DND-41 (cell line): ENCODE results near the gene PKD2.

Experiments used
- ATAC-seq: fragments of 200-7000 bp; cut with Tn5 transposase; 3 replicates; pipeline ENCODE4 v1.9.1; 2021; ENCODE audit warnings: low read depth; ENCODE audit not compliant: insufficient read depth
- DNase-seq: peaks from one replicate; pipeline ENCODE4 v3.0.0-alpha.2; 2020
- H2AFZ ChIP-seq: 2 replicates; pipeline ENCODE4 v1.6.0; 2012; ENCODE audit warnings: low read depth, low read length
- H3K27ac ChIP-seq: 2 replicates; pipeline ENCODE4 v1.5.1; 2012; ENCODE audit warnings: low read length, inconsistent platforms
- H3K27me3 ChIP-seq: fragments of 200-600 bp; sonication (generic); 2 replicates; pipeline ENCODE4 v1.6.0; 2012; ENCODE audit warnings: low read length, mild to moderate bottlenecking, inconsistent platforms; ENCODE audit not compliant: insufficient read depth, poor library complexity
- H3K36me3 ChIP-seq: 2 replicates; pipeline ENCODE4 v1.5.1; 2012; ENCODE audit warnings: low read length, inconsistent platforms; ENCODE audit not compliant: insufficient read depth
- H3K4me1 ChIP-seq: 2 replicates; pipeline ENCODE4 v1.5.1; 2012; ENCODE audit warnings: mild to moderate bottlenecking, low read length; ENCODE audit not compliant: insufficient read depth
- H3K4me2 ChIP-seq: 2 replicates; pipeline ENCODE4 v1.6.0; 2012; ENCODE audit warnings: mild to moderate bottlenecking, moderate library complexity, low read length, inconsistent platforms; ENCODE audit not compliant: insufficient read depth
- H3K4me3 ChIP-seq, 2 experiments: fragments of 200-600 bp in 1 of 2; shearing (Covaris generic) in 1 of 2; 2 replicates each; pipeline ENCODE4 v1.5.1; 2012 to 2016; ENCODE audit warnings: inconsistent platforms in 2 of 2, low read length in 2 of 2, mild to moderate bottlenecking in 2 of 2, low read depth in 1 of 2, moderate library complexity in 1 of 2
- H3K79me2 ChIP-seq: 2 replicates; pipeline ENCODE4 v1.6.0; 2012; ENCODE audit warnings: low read length, inconsistent platforms; ENCODE audit not compliant: insufficient read depth
- H3K9ac ChIP-seq: 2 replicates; pipeline ENCODE4 v1.6.0; 2012; ENCODE audit warnings: low read depth, mild to moderate bottlenecking, inconsistent platforms, low read length, moderate library complexity
- H3K9me3 ChIP-seq: 2 replicates; pipeline ENCODE4 v1.5.1; 2012; ENCODE audit warnings: low read length, moderate library complexity, mild to moderate bottlenecking, inconsistent platforms; ENCODE audit not compliant: insufficient read depth, severe bottlenecking
- H4K20me1 ChIP-seq: 2 replicates; pipeline ENCODE4 v1.6.0; 2012; ENCODE audit warnings: low read length; ENCODE audit not compliant: insufficient read depth
- CTCF ChIP-seq: IDR thresholded peaks from 2 replicates; pipeline ENCODE4 v1.5.1; 2012; ENCODE audit warnings: borderline replicate concordance, low read length, moderate library complexity, mild to moderate bottlenecking; ENCODE audit not compliant: poor library complexity, severe bottlenecking; ENCODE audit errors: extremely low read depth
- EZH2 ChIP-seq: IDR thresholded peaks from 3 replicates; pipeline ENCODE4 v1.6.1; 2012; ENCODE audit warnings: borderline replicate concordance, low read depth, mild to moderate bottlenecking, moderate library complexity, low read length, inconsistent platforms; ENCODE audit not compliant: severe bottlenecking

Gene PKD2

GRCh38 chr4:88091378-88091777 is 83.9 kb downstream of the PKD2 start:
- Histone ChIP-seq H3K9ac (no peak overlapping the region), H3K36me3 (no peaks in the 10 kb centered on the region), H2AFZ (no peak overlapping the region), H3K9me3 (no peaks in the 10 kb centered on the region), H3K79me2 (no peaks in the 10 kb centered on the region), H3K4me3 (no peak overlapping the region), H4K20me1 (no peaks in the 10 kb centered on the region), H3K27ac (no peak overlapping the region), H3K4me2 (no peak overlapping the region), H3K27me3 (peaks cover 8% of the 10 kb centered on the region), H3K4me1 (no peaks in the 10 kb centered on the region)
- TF ChIP-seq CTCF, result no peak
- TF ChIP-seq EZH2, result no peak
- DNase-seq (no peak), ATAC-seq (no peak)

GRCh38 chr4:88093874-88094273 is 86.4 kb downstream of the PKD2 start:
- no peaks in the 10 kb centered on the region for H3K4me1 ChIP-seq
- no peak overlapping the region for H3K9ac ChIP-seq
- no peaks in the 10 kb centered on the region for H4K20me1 ChIP-seq
- H3K79me2 ChIP-seq, result no peaks in the 10 kb centered on the region
- H2AFZ ChIP-seq, result no peak overlapping the region
- H3K4me2 ChIP-seq, result no peak overlapping the region
- H3K27me3 ChIP-seq, result no peaks in the 10 kb centered on the region
- H3K36me3 ChIP-seq, result no peaks in the 10 kb centered on the region
- ATAC-seq (no peak), DNase-seq (no peak)
- no peak for TF ChIP-seq EZH2
- no peak for TF ChIP-seq CTCF
- no peak overlapping the region for H3K27ac ChIP-seq
- H3K4me3 ChIP-seq, result no peak overlapping the region
- H3K9me3 ChIP-seq, result no peaks in the 10 kb centered on the region

- Histone ChIP-seq H3K36me3 (no peaks in the 10 kb centered on the region), H3K4me3 (no peak overlapping the region), H3K4me2 (no peak overlapping the region), H3K79me2 (no peaks in the 10 kb centered on the region), H3K27ac (no peak overlapping the region), H3K9me3 (no peaks in the 10 kb centered on the region), H2AFZ (no peak overlapping the region), H3K4me1 (no peaks in the 10 kb centered on the region), H4K20me1 (no peaks in the 10 kb centered on the region), H3K27me3 (no peaks in the 10 kb centered on the region), H3K9ac (no peak overlapping the region)
- TF ChIP-seq CTCF, result no peak
- no peak for TF ChIP-seq EZH2
- ATAC-seq, result no peak
- no peak for DNase-seq
Measured at GRCh38 chr4:88097301-88097700, 89.9 kb downstream of the PKD2 start.

- DNase-seq, result no peak
- no peak for ATAC-seq
- H4K20me1 ChIP-seq, result no peaks in the 10 kb centered on the region
- no peak overlapping the region for H3K4me3 ChIP-seq
- no peak overlapping the region for H3K4me2 ChIP-seq
- no peaks in the 10 kb centered on the region for H3K27me3 ChIP-seq
- H2AFZ ChIP-seq, result no peak overlapping the region
- no peaks in the 10 kb centered on the region for H3K9me3 ChIP-seq
- TF ChIP-seq CTCF, result no peak
- no peak for TF ChIP-seq EZH2
- no peaks in the 10 kb centered on the region for H3K79me2 ChIP-seq
- H3K4me1 ChIP-seq, result no peaks in the 10 kb centered on the region
- no peak overlapping the region for H3K27ac ChIP-seq
- no peaks in the 10 kb centered on the region for H3K36me3 ChIP-seq
- H3K9ac ChIP-seq, result no peak overlapping the region
Measured at GRCh38 chr4:88097781-88098180, 90.3 kb downstream of the PKD2 start.
